Measurements from ENCODE around the gene KCNIP1. TPM values are rescaled to one million over a fixed set of nuclear protein-coding genes. Genes with fewer than 3 reads are reported as not detected.

The KCNIP1 gene
- total RNA-seq, 3 donors from 2014 or later (not counting 1 experiment from before 2014, with no cell fraction given): not detected

GRCh38 chr5:170756691-170757090, 252.9 kb downstream of the KCNIP1 start:
- Mint-ChIP-seq H3K27ac (no peak overlapping the region), H3K4me3 (no peak overlapping the region), H3K27me3 (ENCODE audit: low read depth in 2 of 2) (peaks cover 10 to 22% of the 10 kb centered on the region in 2 donors), H3K36me3 (no peaks in the 10 kb centered on the region), H3K4me1 (no peaks in the 10 kb centered on the region), H3K9me3 (peaks cover 0 to 5% of the 10 kb centered on the region in 2 donors)
- no peak for TF ChIP-seq CTCF (IDR thresholded peaks at IDR 0.05)
- 87% methylated on average over 7 of the region's 8 CpGs for WGBS (ENCODE audit: insufficient coverage)
- no peaks in the 10 kb centered on the region for H3K36me3 ChIP-seq (ENCODE audit: control insufficient read depth, insufficient read depth, low read length)
- ATAC-seq (no peak), DNase-seq (no peak)
- no peak overlapping the region for H3K4me3 ChIP-seq (ENCODE audit: low read length)
- intact Hi-C loops (cut with micrococcal nuclease): no loop called here
- H3K27ac ChIP-seq (ENCODE audit: low read length): no peak overlapping the region
- H3K27me3 ChIP-seq (ENCODE audit: control insufficient read depth, insufficient read depth, low read length): no peaks in the 10 kb centered on the region
- no peaks in the 10 kb centered on the region for H3K4me1 ChIP-seq (ENCODE audit: control insufficient read depth, insufficient read depth, low read length)
- H3K9me3 ChIP-seq (ENCODE audit: control insufficient read depth, insufficient read depth, low read length): no peaks in the 10 kb centered on the region

GRCh38 chr5:170757182-170757601, 253.4 kb downstream of the KCNIP1 start:
- intact Hi-C loops (cut with micrococcal nuclease): no loop called here
- peaks cover 13 to 22% of the 10 kb centered on the region in 2 donors for H3K27me3 Mint-ChIP-seq (ENCODE audit: low read depth in 2 of 2)
- no peaks in the 10 kb centered on the region for H3K36me3 ChIP-seq (ENCODE audit: control insufficient read depth, insufficient read depth, low read length)
- no peak overlapping the region for H3K27ac Mint-ChIP-seq
- no peak for TF ChIP-seq CTCF (IDR thresholded peaks at IDR 0.05)
- H3K27ac ChIP-seq (ENCODE audit: low read length): no peak overlapping the region
- WGBS (ENCODE audit: insufficient coverage): 66% methylated on average over 4 of the region's 4 CpGs
- ATAC-seq: no peak
- no peaks in the 10 kb centered on the region for H3K4me1 Mint-ChIP-seq
- no peaks in the 10 kb centered on the region for H3K9me3 ChIP-seq (ENCODE audit: control insufficient read depth, insufficient read depth, low read length)
- H3K27me3 ChIP-seq (ENCODE audit: control insufficient read depth, insufficient read depth, low read length): no peaks in the 10 kb centered on the region
- DNase-seq: no peak
- peaks cover 0 to 5% of the 10 kb centered on the region in 2 donors for H3K9me3 Mint-ChIP-seq
- no peaks in the 10 kb centered on the region for H3K4me1 ChIP-seq (ENCODE audit: control insufficient read depth, insufficient read depth, low read length)
- no peaks in the 10 kb centered on the region for H3K36me3 Mint-ChIP-seq
- H3K4me3 ChIP-seq (ENCODE audit: low read length): no peak overlapping the region
- no peak overlapping the region for H3K4me3 Mint-ChIP-seq

GRCh38 chr5:170757669-170758068, 253.8 kb downstream of the KCNIP1 start:
- no peak for TF ChIP-seq CTCF (IDR thresholded peaks at IDR 0.05)
- H3K27ac ChIP-seq (ENCODE audit: low read length): no peak overlapping the region
- ATAC-seq (no peak), DNase-seq (no peak)
- H3K27me3 Mint-ChIP-seq (ENCODE audit: low read depth in 2 of 2): peaks cover 12 to 19% of the 10 kb centered on the region in 2 donors
- H3K4me3 Mint-ChIP-seq: no peak overlapping the region
- no peaks in the 10 kb centered on the region for H3K36me3 Mint-ChIP-seq
- H3K9me3 Mint-ChIP-seq: peaks cover 0 to 5% of the 10 kb centered on the region in 2 donors
- H3K4me1 Mint-ChIP-seq: no peaks in the 10 kb centered on the region
- no peaks in the 10 kb centered on the region for H3K36me3 ChIP-seq (ENCODE audit: control insufficient read depth, insufficient read depth, low read length)
- no peaks in the 10 kb centered on the region for H3K27me3 ChIP-seq (ENCODE audit: control insufficient read depth, insufficient read depth, low read length)
- H3K4me1 ChIP-seq (ENCODE audit: control insufficient read depth, insufficient read depth, low read length): no peaks in the 10 kb centered on the region
- H3K27ac Mint-ChIP-seq: no peak overlapping the region
- WGBS (ENCODE audit: insufficient coverage): 73% methylated on average over 2 of the region's 2 CpGs
- no peaks in the 10 kb centered on the region for H3K9me3 ChIP-seq (ENCODE audit: control insufficient read depth, insufficient read depth, low read length)
- no peak overlapping the region for H3K4me3 ChIP-seq (ENCODE audit: low read length)
- intact Hi-C loops (cut with micrococcal nuclease): no loop called here

- no peak for DNase-seq
- H3K4me3 Mint-ChIP-seq: no peak overlapping the region
- peaks cover 11 to 16% of the 10 kb centered on the region in 2 donors for H3K27me3 Mint-ChIP-seq (ENCODE audit: low read depth in 2 of 2)
- no peaks in the 10 kb centered on the region for H3K36me3 ChIP-seq (ENCODE audit: control insufficient read depth, insufficient read depth, low read length)
- intact Hi-C loops (cut with micrococcal nuclease): no loop called here
- H3K27ac Mint-ChIP-seq: no peak overlapping the region
- 95% methylated on average over 2 of the region's 3 CpGs for WGBS (ENCODE audit: insufficient coverage)
- no peak for ATAC-seq
- H3K4me1 ChIP-seq (ENCODE audit: control insufficient read depth, insufficient read depth, low read length): no peaks in the 10 kb centered on the region
- H3K27ac ChIP-seq (ENCODE audit: low read length): no peak overlapping the region
- H3K27me3 ChIP-seq (ENCODE audit: control insufficient read depth, insufficient read depth, low read length): no peaks in the 10 kb centered on the region
- no peaks in the 10 kb centered on the region for H3K4me1 Mint-ChIP-seq
- no peaks in the 10 kb centered on the region for H3K9me3 ChIP-seq (ENCODE audit: control insufficient read depth, insufficient read depth, low read length)
- H3K9me3 Mint-ChIP-seq: peaks cover 0 to 5% of the 10 kb centered on the region in 2 donors
- H3K4me3 ChIP-seq (ENCODE audit: low read length): no peak overlapping the region
- H3K36me3 Mint-ChIP-seq: no peaks in the 10 kb centered on the region
- no peak for TF ChIP-seq CTCF (IDR thresholded peaks at IDR 0.05)
These were observed 254.7 kb downstream of the KCNIP1 start for GRCh38 chr5:170758481-170758880.

Measured in natural killer cell (primary cell).